HG02973 (cell line): Measurements from ENCODE around the gene TTC33.
A peak's percentile ranks its signal among the peaks of the same experiment; 100 is the strongest.

Experiments used
- ATAC-seq: cut with Tn5 transposase; IDR thresholded peaks from one replicate; pipeline ENCODE4 v1.9.1; 2021; ENCODE audit warnings: moderate library complexity; ENCODE audit not compliant: unreplicated experiment

Gene TTC33

DNA sequence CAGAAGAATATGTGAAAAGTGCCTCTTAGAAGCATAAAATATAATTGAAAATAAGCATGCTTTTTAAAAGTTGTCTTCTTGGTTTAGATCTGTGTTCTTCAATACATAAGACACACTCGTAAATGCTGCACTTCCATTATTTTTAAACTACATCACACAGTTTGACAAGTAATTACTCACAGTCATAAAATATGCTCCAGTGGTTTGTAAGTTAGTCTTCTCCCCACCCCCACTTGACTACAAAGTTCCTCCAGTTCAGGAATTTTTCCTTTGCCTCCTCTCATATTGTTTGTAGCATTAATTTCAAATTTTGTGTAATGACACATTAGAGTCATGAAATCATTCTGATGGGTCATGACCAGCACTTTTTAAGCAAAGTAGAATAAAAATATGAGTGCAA lies 136.3 kb downstream of the TTC33 start:
- no peak for ATAC-seq

DNA sequence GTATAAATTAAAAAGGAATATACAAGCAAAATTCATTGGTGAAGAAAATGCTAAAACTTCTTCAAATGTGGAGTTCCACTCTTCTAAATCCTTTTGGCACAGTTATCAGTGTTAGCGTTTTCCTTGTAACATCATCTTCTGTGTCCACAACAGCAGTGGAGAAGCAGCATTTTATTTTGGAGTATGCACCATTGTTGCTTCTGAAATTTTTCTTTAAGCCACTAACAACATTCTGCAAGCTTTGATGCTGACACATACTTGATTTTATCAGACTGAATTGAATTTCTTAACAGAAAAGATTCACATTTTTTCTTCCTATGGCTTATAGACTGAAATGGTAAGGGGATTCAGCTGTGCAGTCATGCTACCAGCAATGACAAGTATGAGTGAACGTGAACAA lies 136.8 kb downstream of the TTC33 start:
- ATAC-seq: no peak

DNA sequence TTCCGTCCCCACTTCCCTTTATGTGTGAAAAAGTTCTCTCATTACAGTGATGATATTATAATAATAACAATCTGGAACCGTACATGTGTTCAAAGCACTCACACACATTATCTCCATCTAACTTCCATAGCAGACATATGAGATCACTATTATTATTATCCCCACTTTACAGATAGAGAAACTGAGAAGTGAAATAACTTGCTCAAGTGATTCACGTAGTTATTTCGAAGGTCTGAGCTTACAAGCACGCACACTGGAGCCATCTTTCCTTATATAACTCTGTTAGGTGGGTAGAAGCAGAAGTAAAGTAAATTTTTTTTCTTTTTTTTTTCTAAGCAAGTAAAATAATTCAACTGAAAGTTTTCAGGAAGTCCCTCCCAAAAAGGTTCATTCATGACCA lies 139.0 kb downstream of the TTC33 start:
- ATAC-seq: no peak

DNA sequence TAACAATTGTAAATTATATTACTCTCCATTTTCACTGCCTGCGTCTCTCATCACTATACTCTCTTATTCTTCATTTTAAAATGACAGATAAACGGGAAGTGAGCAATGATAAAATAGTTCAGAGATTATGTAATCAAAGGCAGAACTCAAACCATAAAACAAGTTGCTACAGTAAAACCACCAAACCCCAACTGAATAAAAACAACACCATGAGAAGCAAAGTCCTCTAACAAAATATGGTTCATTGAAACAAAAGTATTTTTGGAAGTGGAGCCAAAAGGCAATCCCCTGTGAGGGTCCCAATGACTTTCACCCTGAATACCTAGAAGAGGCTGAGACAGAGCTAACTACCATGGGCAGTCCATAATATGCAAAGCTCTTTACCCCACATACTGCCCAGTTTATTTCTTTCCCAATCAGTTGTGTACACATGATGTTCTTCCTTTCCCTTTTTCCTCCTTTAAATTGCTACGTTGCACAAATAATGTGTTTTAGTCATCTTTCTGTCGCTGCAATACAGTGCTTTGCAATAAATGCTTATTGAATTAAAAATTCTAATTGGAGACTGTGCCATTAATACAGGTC lies 140.1 kb downstream of the TTC33 start:
- no peak for ATAC-seq

DNA sequence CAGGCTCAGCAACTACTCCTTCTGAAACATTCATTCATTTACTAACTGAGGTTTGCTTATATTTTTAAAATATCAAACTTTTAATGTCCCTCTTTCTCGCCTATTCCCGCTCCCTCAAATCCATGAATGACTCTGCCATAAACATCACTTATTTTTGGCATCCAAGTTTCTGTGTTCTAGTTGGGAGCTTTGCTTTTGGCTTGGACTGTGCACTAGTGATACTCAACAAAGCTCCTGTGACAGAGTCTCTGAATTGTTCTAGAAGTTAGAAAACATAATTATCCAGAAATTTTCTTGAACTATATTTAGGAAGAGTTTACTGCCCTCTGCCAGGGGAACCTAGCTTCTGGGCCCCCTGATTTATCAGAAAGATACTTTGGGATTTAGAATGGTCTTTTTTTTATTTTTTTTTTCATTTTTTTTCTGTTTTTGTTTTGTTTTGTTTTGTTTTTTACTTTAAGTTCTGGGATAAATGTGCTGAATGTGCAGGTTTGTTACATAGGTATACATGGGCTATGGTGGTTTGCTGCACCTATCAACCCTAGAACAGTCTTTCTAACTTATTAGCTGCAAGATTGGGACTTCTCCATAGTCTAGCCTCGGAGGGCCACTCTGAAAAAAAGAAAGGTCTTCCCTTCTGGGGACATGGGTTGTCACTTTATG lies 140.7 kb downstream of the TTC33 start:
- ATAC-seq: no peak

DNA sequence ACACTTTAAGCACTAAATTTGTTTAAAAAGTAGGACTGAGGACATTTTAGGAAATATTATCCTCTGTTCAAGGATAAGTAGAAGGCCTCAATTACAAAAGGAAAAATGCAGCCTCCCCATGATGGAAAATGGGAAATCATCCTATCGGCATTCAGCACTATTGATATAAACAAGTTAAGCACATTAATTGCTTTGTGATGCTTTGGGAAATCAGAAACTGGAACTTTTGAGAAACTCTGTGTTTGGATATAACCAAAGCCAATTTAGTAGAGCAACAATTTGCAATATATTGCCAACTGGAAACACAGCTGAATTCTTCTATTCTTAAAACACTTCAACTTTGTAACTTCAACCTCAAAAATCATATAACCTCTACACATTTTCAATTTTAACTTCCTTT lies 141.3 kb downstream of the TTC33 start:
- ATAC-seq: no peak

DNA sequence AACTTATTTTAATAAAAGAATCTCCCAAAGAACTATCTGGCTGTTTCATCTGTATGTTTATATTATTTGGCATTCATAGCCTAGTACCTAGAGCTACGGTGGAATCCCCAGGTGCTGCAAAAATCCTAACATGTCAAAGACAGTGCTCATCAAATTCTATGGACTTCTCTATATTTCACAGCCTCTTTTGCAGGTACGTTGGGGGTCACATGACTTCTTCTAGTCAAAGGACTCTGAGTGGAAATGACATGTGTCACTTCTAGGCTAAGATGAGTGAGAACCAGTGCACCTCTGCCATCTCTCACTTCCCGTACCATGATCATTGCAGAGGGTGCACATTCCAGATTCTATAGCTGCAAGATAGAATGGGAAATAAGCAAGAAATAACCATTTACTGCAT lies 148.6 kb downstream of the TTC33 start:
- ATAC-seq: no peak

DNA sequence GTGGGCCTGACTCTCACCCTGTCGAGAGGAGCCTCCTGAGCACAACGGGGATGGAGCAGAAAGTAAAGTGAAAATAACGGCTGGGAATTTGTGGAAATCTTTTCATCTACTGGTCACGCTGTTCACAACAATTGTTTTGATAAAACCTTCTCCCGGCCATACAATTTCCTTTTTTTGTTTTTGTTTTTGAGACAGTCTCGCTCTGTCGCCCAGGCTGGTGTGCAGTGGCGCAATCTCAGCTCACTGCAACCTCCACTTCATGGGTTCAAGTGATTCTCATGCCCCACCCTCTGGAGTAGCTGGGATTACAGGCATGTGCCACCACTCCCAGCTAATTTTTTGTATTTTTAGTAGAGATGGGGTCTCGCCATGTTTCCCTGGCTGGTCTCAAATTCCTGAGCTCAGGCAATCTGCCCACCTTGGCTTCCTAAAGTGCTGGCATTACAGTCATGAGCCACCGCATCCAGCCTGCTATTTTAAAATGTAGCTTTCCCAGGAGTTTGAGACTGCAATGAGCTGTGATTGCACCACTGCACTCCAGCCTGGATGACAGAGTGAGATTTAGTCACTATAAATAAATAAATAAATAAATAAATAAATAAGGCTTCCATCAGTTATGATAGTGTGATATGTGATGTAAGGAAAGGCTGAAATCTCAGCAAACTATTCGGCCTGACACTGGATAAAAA lies 149.5 kb downstream of the TTC33 start:
- ATAC-seq: no peak

DNA sequence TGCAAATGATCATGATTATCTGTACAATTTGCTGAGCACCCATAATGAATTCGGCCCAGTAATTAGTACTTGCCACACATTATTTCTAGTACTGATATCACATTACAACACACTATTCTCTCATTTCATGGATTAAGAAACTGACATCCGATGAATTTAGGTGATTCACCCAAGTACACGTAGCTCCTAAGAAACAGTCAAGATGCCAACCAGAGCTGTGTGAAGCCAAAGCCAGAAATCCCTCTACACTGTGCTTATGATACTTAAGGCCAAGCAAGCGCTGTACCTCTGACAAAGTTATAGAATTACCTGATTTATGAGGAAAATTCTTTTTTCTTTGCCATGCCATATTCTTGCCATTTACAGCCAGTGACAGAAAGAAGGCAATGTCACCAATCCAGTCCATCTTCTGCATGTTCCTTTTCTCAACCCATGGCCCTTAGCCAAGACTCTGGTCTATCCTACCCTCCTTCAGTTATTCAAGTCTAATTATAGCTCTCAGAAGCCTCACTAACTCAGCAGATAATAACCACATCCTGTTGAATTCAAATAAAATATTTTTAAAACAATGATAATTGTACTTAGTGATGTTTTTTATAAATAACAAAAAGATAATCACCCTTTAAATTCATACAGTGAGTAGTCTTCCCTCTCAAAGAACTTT lies 150.3 kb downstream of the TTC33 start:
- ATAC-seq: no peak

DNA sequence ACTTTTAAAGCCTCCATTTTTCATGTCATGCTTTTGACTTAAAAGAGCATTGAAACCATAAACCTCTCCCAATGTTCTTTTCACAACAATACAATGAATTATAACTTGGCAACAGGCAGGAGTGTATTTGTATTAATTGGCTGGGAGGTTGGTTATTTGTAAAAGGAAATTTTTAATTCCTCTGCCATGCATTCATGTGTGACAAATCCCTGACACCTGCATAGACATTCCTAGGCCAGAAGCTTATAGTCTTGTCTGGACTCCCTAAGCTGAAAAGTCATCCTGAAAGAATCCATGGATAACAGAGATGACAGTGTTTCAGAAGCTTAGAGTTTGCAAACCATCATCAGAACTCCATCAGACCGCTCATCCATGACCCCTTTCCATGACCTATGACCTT lies 152.4 kb downstream of the TTC33 start:
- ATAC-seq: no peak

DNA sequence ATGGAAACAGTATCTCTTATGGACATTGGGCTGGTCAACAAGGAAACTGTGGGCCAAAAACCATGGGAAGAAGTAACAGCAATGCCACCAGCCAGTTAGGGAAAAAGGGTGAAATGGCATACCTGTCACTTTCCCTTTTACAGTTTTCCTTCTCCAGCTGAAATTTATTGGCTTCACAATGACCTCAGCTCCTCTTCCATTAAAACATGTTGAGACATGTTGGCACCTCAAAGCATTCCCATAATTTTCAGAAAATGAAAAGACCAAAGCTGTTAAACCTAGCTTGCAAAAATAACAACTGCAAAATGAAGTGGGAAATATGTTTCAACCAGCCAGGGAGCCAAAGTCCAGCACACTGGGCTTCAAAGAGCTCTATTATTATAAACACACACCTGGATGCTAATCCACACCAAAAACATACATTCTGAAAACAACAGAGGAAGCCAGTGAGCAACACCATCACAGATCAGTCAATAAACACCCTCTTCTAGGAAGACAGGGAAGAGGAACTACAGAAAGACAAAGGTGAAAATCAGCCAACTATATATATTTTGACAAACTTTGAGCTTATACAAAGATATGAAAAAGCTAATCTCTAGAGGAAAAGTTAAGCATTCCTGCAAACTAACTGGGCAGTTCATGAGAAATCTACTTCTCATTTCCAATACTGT lies 154.4 kb downstream of the TTC33 start:
- no peak for ATAC-seq

DNA sequence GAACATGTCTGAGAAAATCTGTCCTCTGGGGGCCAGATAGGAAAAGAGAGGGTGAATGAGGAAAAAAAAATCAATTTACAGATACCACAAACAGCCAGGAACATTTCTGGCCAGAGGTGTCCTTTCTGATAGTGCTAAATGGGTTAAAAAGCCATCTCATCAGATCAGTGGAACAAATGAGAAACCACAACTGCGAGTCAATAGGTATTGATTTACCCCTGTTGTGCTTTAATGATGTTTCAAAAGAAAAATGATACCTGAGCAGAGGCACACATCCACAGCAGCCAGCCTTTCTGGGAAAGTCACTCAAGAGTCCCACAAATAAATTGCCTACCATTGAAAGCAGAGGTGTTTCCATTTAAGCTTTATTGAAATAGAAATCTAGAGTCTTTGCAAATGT lies 155.4 kb downstream of the TTC33 start:
- ATAC-seq: no peak

DNA sequence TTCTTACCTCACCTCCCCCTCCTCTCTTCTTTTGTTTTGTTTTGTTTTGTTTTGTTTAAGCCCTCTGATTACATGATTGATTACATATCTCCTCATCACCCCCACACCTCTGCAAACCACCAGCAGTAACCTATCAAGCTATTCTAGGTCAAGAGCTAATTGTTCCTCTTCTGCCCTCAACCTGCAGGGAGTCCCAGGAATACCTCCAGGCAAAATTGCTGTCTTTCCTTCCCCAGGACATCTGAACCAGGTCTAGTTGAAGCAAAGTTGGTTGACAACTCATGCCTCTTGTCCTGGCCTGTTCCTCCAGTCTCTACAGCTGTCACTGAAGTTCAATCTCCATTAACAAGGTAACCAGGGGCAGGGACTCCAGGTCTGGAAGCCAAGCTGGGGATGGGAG lies 156.1 kb downstream of the TTC33 start:
- no peak for ATAC-seq

DNA sequence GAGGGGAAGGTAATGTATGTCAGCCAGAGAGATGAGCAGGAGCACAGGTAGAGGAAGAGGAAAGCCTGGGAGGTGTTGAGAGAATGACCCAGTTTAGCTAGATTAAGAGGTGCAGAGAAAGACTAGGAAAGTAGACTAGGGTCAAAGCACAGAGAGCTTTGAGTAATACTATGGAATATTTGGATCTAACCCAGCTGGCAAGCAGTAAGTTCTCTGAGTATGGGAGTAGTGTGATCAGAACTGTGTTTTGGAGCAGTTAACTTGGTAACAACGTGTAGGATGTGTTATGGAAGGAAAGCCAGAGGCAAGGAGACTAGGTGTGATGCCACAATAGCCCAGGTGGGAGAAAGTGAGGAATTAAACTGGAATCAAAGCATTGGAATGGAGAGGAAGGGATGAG lies 160.9 kb downstream of the TTC33 start:
- no peak for ATAC-seq

DNA sequence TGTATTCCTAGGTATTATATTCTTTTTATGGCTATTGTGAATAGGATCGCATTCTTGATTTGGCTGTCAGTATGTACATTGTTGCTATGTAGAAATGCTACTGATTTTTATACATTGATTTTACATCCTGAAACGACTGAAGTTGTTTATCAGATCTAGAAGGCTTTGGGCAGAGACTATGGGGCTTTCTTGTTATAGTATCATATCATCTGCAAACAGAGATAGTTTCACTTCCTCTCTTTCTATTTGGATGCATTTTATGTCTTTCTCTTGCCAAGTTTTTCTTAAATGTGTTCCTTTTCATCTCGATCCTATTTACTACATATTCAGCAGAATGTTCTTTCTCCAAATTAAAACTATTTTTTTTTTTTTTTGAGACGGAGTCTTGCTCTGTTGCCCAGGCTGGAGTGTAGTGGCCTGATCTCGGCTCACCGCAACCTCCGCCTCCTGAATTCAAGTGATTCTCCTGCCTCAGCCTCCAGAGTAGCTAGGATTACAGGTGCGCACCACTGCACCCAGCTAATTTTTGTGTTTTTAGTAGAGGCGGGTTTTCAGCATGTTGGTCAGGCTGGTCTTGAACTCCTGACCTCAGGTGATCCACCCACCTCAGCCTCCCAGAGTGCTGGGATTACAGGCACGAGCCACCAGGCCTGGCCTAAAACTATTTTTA lies 163.9 kb downstream of the TTC33 start:
- ATAC-seq: peak; percentile 95

DNA sequence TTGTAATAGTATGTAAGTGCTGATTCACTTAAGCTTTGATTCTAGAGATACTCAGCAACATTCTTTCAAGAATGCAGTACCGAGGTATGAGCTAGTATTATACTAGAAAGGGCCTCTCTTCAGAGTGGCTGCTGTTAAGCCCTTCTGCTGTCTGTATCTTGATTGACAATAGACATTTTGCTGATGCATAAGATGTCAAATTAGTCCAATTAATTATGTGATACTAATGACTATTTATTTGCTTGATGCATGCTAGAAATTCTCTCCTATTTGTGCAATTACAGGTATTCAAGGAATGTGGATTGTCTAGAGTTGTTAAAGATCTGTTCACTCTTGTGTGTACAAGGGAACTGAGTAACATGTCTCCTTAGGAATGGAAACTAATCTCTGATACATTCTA lies 168.4 kb downstream of the TTC33 start:
- no peak for ATAC-seq

DNA sequence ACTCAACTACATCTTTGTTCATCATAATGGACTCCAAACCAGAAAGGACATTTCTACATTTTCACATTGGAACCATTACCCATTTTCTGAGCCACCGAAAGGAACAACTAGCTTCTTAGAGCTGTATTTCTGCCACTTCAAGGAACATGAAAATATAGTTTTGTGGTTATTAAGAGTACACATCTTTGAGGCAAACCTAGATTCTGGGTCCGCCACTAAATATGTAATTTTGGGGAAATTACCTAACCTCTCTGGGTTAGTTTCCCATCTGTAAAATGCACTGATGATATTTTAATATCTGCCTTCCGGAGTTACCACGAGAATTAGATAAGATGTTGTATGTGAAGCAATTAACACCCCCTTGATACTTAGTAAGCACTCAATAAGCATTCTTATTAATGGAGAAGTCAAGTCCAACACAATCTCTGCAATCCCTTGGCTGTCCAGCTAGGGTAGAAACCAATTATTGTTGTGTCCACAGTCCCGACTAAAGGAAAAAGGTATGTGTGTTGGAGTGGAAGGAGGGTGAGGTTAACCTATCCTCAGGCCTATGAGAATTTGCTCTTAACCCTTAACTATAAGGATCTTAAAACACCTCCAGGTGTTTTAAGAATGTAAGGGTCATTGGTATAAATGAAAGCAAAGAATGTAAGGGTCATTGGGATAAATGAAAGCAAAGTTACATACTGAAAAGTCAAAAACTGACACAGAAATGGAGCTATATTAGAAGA lies 170.1 kb downstream of the TTC33 start:
- ATAC-seq: no peak

DNA sequence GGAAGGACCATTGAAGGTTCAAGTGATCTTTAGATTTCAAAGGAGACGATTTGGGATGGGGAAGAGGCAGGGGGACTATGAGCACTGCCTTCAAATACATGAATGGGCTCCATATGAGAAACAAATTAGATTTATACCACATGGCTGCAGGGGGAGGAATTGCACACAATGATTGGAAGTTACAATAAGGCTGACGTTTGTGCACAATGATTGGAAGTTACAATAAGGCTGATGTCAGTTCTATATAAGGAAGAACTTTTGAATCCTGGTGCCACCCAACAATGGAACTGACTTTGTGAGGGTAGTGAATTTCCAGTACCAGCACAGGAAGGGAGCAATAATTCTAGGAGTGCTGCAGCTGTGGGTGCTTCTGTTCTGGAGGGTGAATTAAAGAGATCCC lies 171.7 kb downstream of the TTC33 start:
- no peak for ATAC-seq

DNA sequence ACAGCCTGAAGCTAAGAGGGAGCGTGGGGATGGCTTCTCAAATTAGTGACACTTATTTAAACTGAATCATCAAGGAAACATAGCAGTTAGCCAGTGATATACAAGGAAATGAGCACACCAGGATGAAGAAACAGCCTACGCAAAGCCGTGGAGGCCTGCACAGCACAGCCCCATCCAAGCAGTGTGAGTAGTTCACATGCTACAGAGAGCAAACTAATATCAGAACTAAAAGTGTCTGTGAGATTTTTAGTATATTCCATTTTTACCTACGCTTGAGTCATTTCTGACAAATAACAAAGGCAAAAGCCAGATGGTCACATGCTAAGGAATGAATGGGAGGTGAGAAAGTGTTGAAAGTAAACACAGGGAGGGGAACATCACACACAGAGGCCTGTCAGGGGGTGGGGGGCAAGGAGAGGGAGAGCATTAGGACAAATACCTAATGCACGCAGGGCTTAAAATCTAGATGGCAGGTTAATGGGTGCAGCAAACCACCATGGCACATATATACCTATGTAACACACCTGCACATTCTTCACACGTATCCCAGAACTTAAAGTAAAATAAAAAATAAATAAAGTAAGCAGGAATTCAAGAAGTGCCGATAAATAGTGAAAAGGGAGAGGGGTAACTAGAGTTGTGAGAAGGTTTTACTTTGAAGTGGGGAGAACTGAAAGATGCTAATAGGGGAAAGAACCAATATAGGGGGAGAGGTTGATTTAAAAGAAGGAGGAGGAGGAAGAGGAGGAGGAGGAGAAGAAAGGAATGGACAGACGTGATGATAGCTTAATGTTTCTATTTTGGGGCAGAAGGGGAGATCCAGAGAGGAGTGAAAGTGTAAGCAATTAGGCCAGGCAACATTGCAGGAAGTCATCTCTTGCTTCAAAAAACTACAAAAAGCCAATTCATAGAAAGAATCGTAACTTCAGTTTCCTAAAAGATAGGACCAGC lies 177.0 kb downstream of the TTC33 start:
- peak; percentile 85 for ATAC-seq
